Neural progenitor cell (in vitro differentiated cells): ENCODE data around the gene TLR9. TPM values are rescaled to one million over a fixed set of nuclear protein-coding genes. Genes with fewer than 3 reads are reported as not detected.
A peak's percentile ranks its signal among the peaks of the same experiment; 100 is the strongest.

ENCODE experiments used
- DNase-seq: peaks from one replicate; pipeline ENCODE4 v3.0.0-alpha.2; 2016; ENCODE audit warnings: low spot score
- H2AFZ ChIP-seq: fragments of 200-600 bp; sonication (generic); replicated peaks from 2 replicates; pipeline ENCODE4 v1.6.1; 2016; ENCODE audit warnings: antibody characterized with exemption
- H3F3A ChIP-seq: fragments of 200-600 bp; sonication (generic); 2 replicates; pipeline ENCODE4 v1.6.1; 2016; ENCODE audit warnings: antibody characterized with exemption, low read depth
- H3K27ac ChIP-seq: fragments of 200-600 bp; sonication (generic); 2 replicates; pipeline ENCODE4 v1.5.1; 2016; ENCODE audit warnings: mild to moderate bottlenecking
- H3K27me3 ChIP-seq: fragments of 200-600 bp; sonication (generic); 2 replicates; pipeline ENCODE4 v1.6.1; 2016; ENCODE audit warnings: mild to moderate bottlenecking, moderate library complexity
- H3K36me3 ChIP-seq: fragments of 200-600 bp; sonication (generic); 2 replicates; pipeline ENCODE4 v1.5.1; 2016
- H3K4me1 ChIP-seq: fragments of 200-600 bp; sonication (generic); 2 replicates; pipeline ENCODE4 v1.6.1; 2016; ENCODE audit warnings: mixed run types
- H3K4me2 ChIP-seq: fragments of 200-600 bp; sonication (generic); 2 replicates; pipeline ENCODE4 v1.6.1; 2016
- H3K4me3 ChIP-seq: fragments of 200-600 bp; sonication (generic); 2 replicates; pipeline ENCODE4 v1.5.1; 2016
- H3K79me2 ChIP-seq: fragments of 200-600 bp; sonication (generic); 2 replicates; pipeline ENCODE4 v1.6.1; 2016; ENCODE audit warnings: low read depth
- H3K9ac ChIP-seq: fragments of 200-600 bp; sonication (generic); 2 replicates; pipeline ENCODE4 v1.6.1; 2016
- H3K9me3 ChIP-seq: fragments of 200-600 bp; sonication (generic); 2 replicates; pipeline ENCODE4 v1.5.1; 2016; ENCODE audit warnings: low read depth
- H4K20me1 ChIP-seq: fragments of 200-600 bp; sonication (generic); 2 replicates; pipeline ENCODE4 v1.6.1; 2016; ENCODE audit warnings: low read depth
- H3K27ac Mint-ChIP-seq: 3 replicates; pipeline ENCODE4 v1.8.0; 2021; ENCODE audit warnings: mixed read lengths
- H3K27me3 Mint-ChIP-seq: 2 replicates; pipeline ENCODE4 v1.8.0; 2022; ENCODE audit warnings: low read depth, mild to moderate bottlenecking, inconsistent platforms, moderate library complexity, mixed read lengths; ENCODE audit not compliant: insufficient read depth
- H3K36me3 Mint-ChIP-seq: 3 replicates; pipeline ENCODE4 v1.8.0; 2021; ENCODE audit warnings: mixed read lengths
- H3K4me1 Mint-ChIP-seq: 3 replicates; pipeline ENCODE4 v1.8.0; 2021; ENCODE audit warnings: mixed read lengths
- H3K4me3 Mint-ChIP-seq: 3 replicates; pipeline ENCODE4 v1.8.0; 2021; ENCODE audit warnings: mild to moderate bottlenecking, moderate library complexity, mixed read lengths
- H3K9me3 Mint-ChIP-seq: 3 replicates; pipeline ENCODE4 v1.8.0; 2020; ENCODE audit warnings: mixed read lengths
- CTCF ChIP-seq: fragments of 200-600 bp; sonication (generic); IDR thresholded peaks from 2 replicates; pipeline ENCODE4 v1.5.1; 2017; ENCODE audit warnings: antibody characterized with exemption, mild to moderate bottlenecking
- EZH2 ChIP-seq: fragments of 200-600 bp; sonication (generic); IDR thresholded peaks from 2 replicates; pipeline ENCODE4 v1.6.1; 2017; ENCODE audit warnings: antibody characterized with exemption, mild to moderate bottlenecking, moderate library complexity
- EZH2phosphoT487 ChIP-seq: fragments of 200-600 bp; sonication (generic); IDR thresholded peaks from 2 replicates; pipeline ENCODE4 v1.6.1; 2017; ENCODE audit warnings: antibody characterized with exemption
- total RNA-seq: library from RNA; depleted of rRNA; stranded (reverse); fragments of >200 nt; gene quantifications from 2 replicates; pipeline ENCODE4 v1.2.3, GENCODE V29; 2015; ENCODE audit warnings: low replicate concordance

The TLR9 gene
- total RNA-seq, 1 donor from 2014 or later, result not detected

DNA sequence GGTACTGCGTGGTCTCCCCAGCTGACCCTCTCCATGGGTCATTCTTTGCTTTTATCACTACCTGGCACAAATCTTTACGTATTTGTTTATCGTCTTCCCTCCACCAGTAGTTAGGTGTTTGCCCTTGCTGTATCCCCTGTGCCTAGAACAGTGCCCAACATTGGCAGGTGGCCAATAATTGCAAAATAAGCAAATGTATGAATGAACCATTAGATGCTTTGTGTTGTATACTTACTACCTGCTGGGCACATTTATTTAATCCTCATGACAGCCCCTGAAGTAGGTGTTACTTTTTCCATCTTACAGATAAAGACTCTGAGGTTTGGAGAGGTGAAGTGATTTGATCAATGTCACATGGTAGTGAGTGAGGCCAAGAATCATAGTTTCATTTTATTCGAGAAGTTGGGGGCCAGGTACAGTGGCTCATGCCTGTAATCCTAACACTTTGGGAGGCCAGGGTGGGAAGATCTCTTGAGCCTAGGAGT is 15.5 kb upstream of the TLR9 start:
- H4K20me1 ChIP-seq, result peaks cover 10% of the 10 kb centered on the region
- no peak for TF ChIP-seq EZH2phosphoT487
- H3K4me3 ChIP-seq, result no peak overlapping the region
- H3K27ac ChIP-seq, result no peak overlapping the region
- no peak for DNase-seq
- Mint-ChIP-seq H3K27ac (no peak overlapping the region), H3K4me3 (peak overlapping the region; percentile 97), H3K36me3 (no peaks in the 10 kb centered on the region), H3K9me3 (no peaks in the 10 kb centered on the region), H3K4me1 (peaks cover 29% of the 10 kb centered on the region), H3K27me3 (peaks cover 14% of the 10 kb centered on the region)
- H3K9ac ChIP-seq, result no peak overlapping the region
- peaks cover 10% of the 10 kb centered on the region for H3F3A ChIP-seq
- H3K9me3 ChIP-seq, result no peaks in the 10 kb centered on the region
- no peak overlapping the region for H3K4me2 ChIP-seq
- peaks cover 30% of the 10 kb centered on the region for H3K27me3 ChIP-seq
- H2AFZ ChIP-seq, result no peak overlapping the region
- no peaks in the 10 kb centered on the region for H3K36me3 ChIP-seq
- peaks cover 7% of the 10 kb centered on the region for H3K79me2 ChIP-seq
- H3K4me1 ChIP-seq, result peaks cover 8% of the 10 kb centered on the region

DNA sequence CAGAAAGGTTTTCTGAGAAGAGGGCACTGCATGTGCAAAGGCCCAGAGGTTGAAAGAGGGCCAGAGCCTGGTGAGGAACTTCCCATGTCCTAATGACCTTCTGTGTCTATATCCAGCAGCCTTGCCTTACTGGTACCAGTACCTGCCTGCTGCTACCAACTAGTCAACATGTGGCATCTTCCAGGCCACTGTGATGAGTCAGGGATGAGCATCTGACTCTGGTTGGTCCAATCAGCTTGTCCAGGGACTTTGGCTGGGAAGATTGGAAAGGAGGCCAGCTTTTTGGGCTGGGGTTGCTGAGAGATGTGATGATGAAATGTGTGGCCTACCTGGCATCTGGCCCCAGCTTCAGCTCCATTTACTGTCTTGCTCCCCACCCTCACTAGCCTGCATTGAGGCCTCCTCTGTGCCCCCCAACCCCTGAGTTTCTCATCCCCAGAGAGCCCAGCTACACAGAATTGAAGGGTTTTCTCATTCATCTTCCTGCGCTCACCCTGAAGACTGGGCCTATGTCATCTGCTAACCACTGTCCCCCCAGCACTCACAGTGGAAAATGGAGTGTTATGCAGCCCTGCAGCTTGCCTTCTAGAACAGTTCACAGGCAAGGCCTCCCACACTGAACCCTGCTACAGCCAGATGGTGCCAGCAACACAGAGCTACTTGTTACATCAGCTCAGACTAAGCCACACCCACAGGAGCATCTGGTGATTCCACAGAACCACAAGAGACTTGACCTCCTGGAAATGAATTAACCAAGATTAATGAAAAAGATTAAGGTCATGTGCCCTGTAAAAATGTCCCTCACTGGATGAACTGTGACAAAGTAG is 14.8 kb upstream of the TLR9 start:
- H3K4me1 Mint-ChIP-seq, result peaks cover 29% of the 10 kb centered on the region
- no peak overlapping the region for H3K27ac Mint-ChIP-seq
- Histone ChIP-seq H3K27me3 (peaks cover 23% of the 10 kb centered on the region), H4K20me1 (peaks cover 10% of the 10 kb centered on the region), H3K9me3 (no peaks in the 10 kb centered on the region), H3K27ac (no peak overlapping the region), H3K36me3 (no peaks in the 10 kb centered on the region), H3K4me1 (peaks cover 8% of the 10 kb centered on the region), H3K4me2 (peak overlapping the region; percentile 88), H3F3A (peaks cover 7% of the 10 kb centered on the region), H3K79me2 (peaks cover 7% of the 10 kb centered on the region), H3K9ac (no peak overlapping the region), H3K4me3 (peak overlapping the region; percentile 87), H2AFZ (no peak overlapping the region)
- no peaks in the 10 kb centered on the region for H3K9me3 Mint-ChIP-seq
- no peak for DNase-seq
- no peaks in the 10 kb centered on the region for H3K36me3 Mint-ChIP-seq
- H3K27me3 Mint-ChIP-seq, result peaks cover 14% of the 10 kb centered on the region
- peak overlapping the region; percentile 97 for H3K4me3 Mint-ChIP-seq
- TF ChIP-seq CTCF (no peak), EZH2phosphoT487 (no peak), EZH2 (no peak)

- DNase-seq, result peak; percentile 93
- Mint-ChIP-seq H3K27ac (peak within 1 kb of the TSS; percentile 95), H3K4me3 (peak within 1 kb of the TSS; percentile 97), H3K4me1 (peaks cover 29% of the 10 kb centered on the region), H3K27me3 (peaks cover 10% of the 10 kb centered on the region), H3K36me3 (no peaks in the 10 kb centered on the region), H3K9me3 (no peaks in the 10 kb centered on the region)
- H4K20me1 ChIP-seq, result peaks cover 10% of the 10 kb centered on the region
- H3K4me1 ChIP-seq, result peaks cover 8% of the 10 kb centered on the region
- H3F3A ChIP-seq, result no peaks in the 10 kb centered on the region
- H2AFZ ChIP-seq, result peak within 1 kb of the TSS; percentile 90
- peak within 1 kb of the TSS; percentile 87 for H3K4me3 ChIP-seq
- H3K9ac ChIP-seq, result no peak within 1 kb of the TSS
- no peak within 1 kb of the TSS for H3K27ac ChIP-seq
- TF ChIP-seq EZH2phosphoT487, result no peak
- TF ChIP-seq CTCF, result peak; percentile 46
- H3K36me3 ChIP-seq, result no peaks in the 10 kb centered on the region
- peaks cover 7% of the 10 kb centered on the region for H3K79me2 ChIP-seq
- peak within 1 kb of the TSS; percentile 88 for H3K4me2 ChIP-seq
- peaks cover 11% of the 10 kb centered on the region for H3K27me3 ChIP-seq
- no peaks in the 10 kb centered on the region for H3K9me3 ChIP-seq
Measured at GRCh38 chr3:52238761-52239701, 13.6 kb upstream of the TLR9 start, which contains the start of gene TWF2. TWF2 (minus strand) TSS chr3:52239158; CDS start chr3:52239016, 142 bp downstream.
